KMS-11 (cell line): ENCODE data around the gene RASSF4.

Experiments
- H2AFZ ChIP-seq: fragments of 200-600 bp; sonication (generic); 2 replicates; pipeline ENCODE4 v1.6.1; 2016; ENCODE audit warnings: antibody characterized with exemption, mixed run types, low read depth
- H3K27ac ChIP-seq: fragments of 200-600 bp; sonication (generic); 2 replicates; pipeline ENCODE4 v1.6.1; 2016; ENCODE audit warnings: mild to moderate bottlenecking, mixed run types
- H3K27me3 ChIP-seq: fragments of 200-600 bp; sonication (generic); 2 replicates; pipeline ENCODE4 v1.6.1; 2017; ENCODE audit warnings: mild to moderate bottlenecking, low read depth, mixed run types, moderate library complexity; ENCODE audit not compliant: insufficient read depth
- H3K36me3 ChIP-seq: fragments of 200-600 bp; sonication (generic); 2 replicates; pipeline ENCODE4 v1.6.1; 2017; ENCODE audit warnings: mild to moderate bottlenecking, mixed run types; ENCODE audit not compliant: insufficient read depth
- H3K4me1 ChIP-seq: fragments of 200-600 bp; sonication (generic); 2 replicates; pipeline ENCODE4 v1.6.1; 2016; ENCODE audit warnings: mild to moderate bottlenecking, low read depth, mixed run types; ENCODE audit not compliant: poor library complexity, severe bottlenecking
- H3K4me2 ChIP-seq: fragments of 200-600 bp; sonication (generic); 2 replicates; pipeline ENCODE4 v1.7.0; 2016; ENCODE audit warnings: mild to moderate bottlenecking, mixed run types
- H3K4me3 ChIP-seq: fragments of 200-600 bp; sonication (generic); IDR thresholded peaks from 2 replicates; pipeline ENCODE4 v1.6.1; 2017; ENCODE audit warnings: low read depth, low read length, mixed read lengths; ENCODE audit not compliant: insufficient read depth
- H3K79me2 ChIP-seq: fragments of 200-600 bp; sonication (generic); 2 replicates; pipeline ENCODE4 v1.6.1; 2016; ENCODE audit warnings: low read depth, mixed run types; ENCODE audit not compliant: insufficient read depth
- H3K9ac ChIP-seq: fragments of 200-600 bp; sonication (generic); 2 replicates; pipeline ENCODE4 v1.6.1; 2016; ENCODE audit warnings: mild to moderate bottlenecking, mixed run types
- H4K20me1 ChIP-seq: fragments of 200-600 bp; sonication (generic); 2 replicates; pipeline ENCODE4 v1.6.1; 2016; ENCODE audit warnings: mild to moderate bottlenecking, mixed run types; ENCODE audit not compliant: insufficient read depth
- CTCF ChIP-seq: fragments of 200-600 bp; sonication (generic); conservative IDR thresholded peaks from 2 replicates; pipeline ENCODE4 v1.6.1; 2017; ENCODE audit warnings: low read depth, mild to moderate bottlenecking, antibody characterized with exemption, low read length, moderate library complexity, mixed read lengths

The RASSF4 gene

GRCh38 chr10:44922021-44922420 is 37.6 kb upstream of the RASSF4 start:
- H3K4me3 ChIP-seq, result no peak overlapping the region
- H3K36me3 ChIP-seq, result no peaks in the 10 kb centered on the region
- no peaks in the 10 kb centered on the region for H3K27me3 ChIP-seq
- no peak overlapping the region for H2AFZ ChIP-seq
- H3K4me2 ChIP-seq, result no peak overlapping the region
- no peak for TF ChIP-seq CTCF
- H3K27ac ChIP-seq, result no peak overlapping the region
- no peak overlapping the region for H3K9ac ChIP-seq
- H4K20me1 ChIP-seq, result no peaks in the 10 kb centered on the region
- H3K4me1 ChIP-seq, result peaks cover 30% of the 10 kb centered on the region
- H3K79me2 ChIP-seq, result no peaks in the 10 kb centered on the region

GRCh38 chr10:44922796-44923545 is 36.6 kb upstream of the RASSF4 start:
- Histone ChIP-seq H3K4me2 (no peak overlapping the region), H3K79me2 (no peaks in the 10 kb centered on the region), H3K36me3 (no peaks in the 10 kb centered on the region), H3K4me3 (no peak overlapping the region), H3K27ac (no peak overlapping the region), H3K9ac (no peak overlapping the region), H4K20me1 (no peaks in the 10 kb centered on the region), H3K4me1 (peaks cover 36% of the 10 kb centered on the region), H3K27me3 (no peaks in the 10 kb centered on the region), H2AFZ (no peak overlapping the region)
- TF ChIP-seq CTCF, result no peak

- no peaks in the 10 kb centered on the region for H4K20me1 ChIP-seq
- no peaks in the 10 kb centered on the region for H3K36me3 ChIP-seq
- no peaks in the 10 kb centered on the region for H3K79me2 ChIP-seq
- TF ChIP-seq CTCF, result no peak
- H3K27ac ChIP-seq, result no peak overlapping the region
- no peak overlapping the region for H3K9ac ChIP-seq
- no peak overlapping the region for H3K4me3 ChIP-seq
- no peak overlapping the region; the same call in 1 of the 2 replicates for H2AFZ ChIP-seq
- H3K4me1 ChIP-seq, result peaks cover 36% of the 10 kb centered on the region
- peak overlapping the region; percentile 23; the same call in 1 of the 2 replicates for H3K4me2 ChIP-seq
- H3K27me3 ChIP-seq, result no peaks in the 10 kb centered on the region
These were observed 36.0 kb upstream of the RASSF4 start for GRCh38 chr10:44923611-44924010.

GRCh38 chr10:44924261-44925040 is 35.2 kb upstream of the RASSF4 start:
- TF ChIP-seq CTCF, result no peak
- Histone ChIP-seq H3K4me2 (peak overlapping the region; percentile 19; the same call in 1 of the 2 replicates), H3K79me2 (no peaks in the 10 kb centered on the region), H3K4me3 (no peak overlapping the region), H3K27ac (no peak overlapping the region), H3K27me3 (no peaks in the 10 kb centered on the region), H2AFZ (peak overlapping the region; percentile 24; the same call in 1 of the 2 replicates), H3K36me3 (no peaks in the 10 kb centered on the region), H3K9ac (no peak overlapping the region), H4K20me1 (no peaks in the 10 kb centered on the region), H3K4me1 (peaks cover 36% of the 10 kb centered on the region)
